ENCODE data around the gene BAK1. TPM values are rescaled to one million over a fixed set of nuclear protein-coding genes. Genes with fewer than 3 reads are reported as not detected.
"Not testable (repeated sequence)": the region's sequence is repeated elsewhere in the genome, so short reads cannot be mapped to it uniquely, and the experiment has no call there.

The BAK1 gene
- total and polyA plus RNA-seq, 4 experiments from 2014 or later, result 26.2 to 41.6 (median 27.6) TPM

- H3K9me3 ChIP-seq (ENCODE audit: control insufficient read depth in 1 of 2, low read length in 2 of 2); H3K4me1 ChIP-seq (ENCODE audit: insufficient read depth, low read length); H3K4me3 ChIP-seq (ENCODE audit: low read length in 2 of 2); H3K4me3 Mint-ChIP-seq; H3K9me3 Mint-ChIP-seq; CTCF ChIA-PET (ENCODE audit: partially characterized antibody); H3K27ac ChIP-seq (ENCODE audit: low read depth, low read length); H3K27me3 ChIP-seq (ENCODE audit: insufficient read depth, low read length); DNase-seq; H3K36me3 ChIP-seq (ENCODE audit: insufficient read depth, low read length); H3K27me3 Mint-ChIP-seq; intact Hi-C loops (cut with micrococcal nuclease); H3K36me3 Mint-ChIP-seq; H3K27ac Mint-ChIP-seq: not testable (repeated sequence)
- POLR2A ChIA-PET (ENCODE audit: partially characterized antibody), result interaction anchor here (1.0 kb wide), 1 partner anchor 18 kb away, joined by 4 read pairs; no protein-coding TSS in a partner anchor
- peaks cover 6 to 14% (median 10%) of the 10 kb centered on the region in 4 donors for H3K4me1 Mint-ChIP-seq
Measured at GRCh38 chr6:33552883-33553282, 27.2 kb downstream of the BAK1 start.

GRCh38 chr6:33552252-33552651, 27.8 kb downstream of the BAK1 start:
- POLR2A ChIA-PET (ENCODE audit: partially characterized antibody), result interaction anchor here (1.0 kb wide), 1 partner anchor 19 kb away, joined by 4 read pairs; no protein-coding TSS in a partner anchor
- Mint-ChIP-seq H3K27ac (no peak overlapping the region), H3K36me3 (no peaks in the 10 kb centered on the region), H3K27me3 (no peaks in the 10 kb centered on the region), H3K9me3 (no peaks in the 10 kb centered on the region), H3K4me1 (peaks cover 11 to 19% (median 15%) of the 10 kb centered on the region in 4 donors), H3K4me3 (no peak overlapping the region)
- Histone ChIP-seq H3K9me3 (ENCODE audit: control insufficient read depth in 1 of 2, low read length in 2 of 2) (no peaks in the 10 kb centered on the region), H3K4me1 (ENCODE audit: insufficient read depth, low read length) (peaks cover 15% of the 10 kb centered on the region), H3K27me3 (ENCODE audit: insufficient read depth, low read length) (no peaks in the 10 kb centered on the region), H3K36me3 (ENCODE audit: insufficient read depth, low read length) (no peaks in the 10 kb centered on the region), H3K4me3 (ENCODE audit: low read length in 2 of 2) (no peak overlapping the region), H3K27ac (ENCODE audit: low read depth, low read length) (no peak overlapping the region)
- CTCF ChIA-PET (ENCODE audit: partially characterized antibody), result no interaction called here
- intact Hi-C loops (cut with micrococcal nuclease), result no loop called here
- DNase-seq, result no peak

- H3K36me3 Mint-ChIP-seq, result no peaks in the 10 kb centered on the region
- no peak overlapping the region for H3K4me3 ChIP-seq (ENCODE audit: low read length in 2 of 2)
- H3K9me3 Mint-ChIP-seq, result no peaks in the 10 kb centered on the region
- DNase-seq, result no peak
- ChIA-PET POLR2A (ENCODE audit: partially characterized antibody) (no interaction called here), CTCF (ENCODE audit: partially characterized antibody) (no interaction called here)
- no peaks in the 10 kb centered on the region for H3K9me3 ChIP-seq (ENCODE audit: control insufficient read depth in 1 of 2, low read length in 2 of 2)
- peak overlapping the region in 1 of 7 donors; percentile 41 for H3K27ac Mint-ChIP-seq
- intact Hi-C loops (cut with micrococcal nuclease), result no loop called here
- H3K4me3 Mint-ChIP-seq, result no peak overlapping the region
- H3K36me3 ChIP-seq (ENCODE audit: insufficient read depth, low read length), result no peaks in the 10 kb centered on the region
- no peaks in the 10 kb centered on the region for H3K27me3 ChIP-seq (ENCODE audit: insufficient read depth, low read length)
- no peaks in the 10 kb centered on the region for H3K27me3 Mint-ChIP-seq
- H3K4me1 ChIP-seq (ENCODE audit: insufficient read depth, low read length), result peaks cover 16% of the 10 kb centered on the region
- H3K4me1 Mint-ChIP-seq, result peaks cover 11 to 22% (median 16%) of the 10 kb centered on the region in 4 donors
- no peak overlapping the region for H3K27ac ChIP-seq (ENCODE audit: low read depth, low read length)
Measured at GRCh38 chr6:33551538-33551937, 28.5 kb downstream of the BAK1 start.

- POLR2A ChIA-PET (ENCODE audit: partially characterized antibody), result interaction anchor here (1.8 kb wide), 1 partner anchor 30 kb away, joined by 4 read pairs; the partner anchor contains the start of gene BAK1
- H3K4me3 Mint-ChIP-seq, result no peak overlapping the region
- H3K27me3 ChIP-seq (ENCODE audit: insufficient read depth, low read length), result no peaks in the 10 kb centered on the region
- H3K4me1 Mint-ChIP-seq, result peaks cover 11 to 22% (median 16%) of the 10 kb centered on the region in 4 donors
- intact Hi-C loops (cut with micrococcal nuclease), result no loop called here
- CTCF ChIA-PET (ENCODE audit: partially characterized antibody), result interaction anchor here (0.8 kb wide), 1 partner anchor 150 kb away, joined by 3 read pairs; no protein-coding TSS in a partner anchor
- no peak overlapping the region for H3K27ac ChIP-seq (ENCODE audit: low read depth, low read length)
- H3K4me3 ChIP-seq (ENCODE audit: low read length in 2 of 2), result no peak overlapping the region
- no peak overlapping the region for H3K27ac Mint-ChIP-seq
- H3K36me3 ChIP-seq (ENCODE audit: insufficient read depth, low read length), result no peaks in the 10 kb centered on the region
- H3K9me3 ChIP-seq (ENCODE audit: control insufficient read depth in 1 of 2, low read length in 2 of 2), result no peaks in the 10 kb centered on the region
- H3K9me3 Mint-ChIP-seq, result no peaks in the 10 kb centered on the region
- no peaks in the 10 kb centered on the region for H3K36me3 Mint-ChIP-seq
- peaks cover 16% of the 10 kb centered on the region for H3K4me1 ChIP-seq (ENCODE audit: insufficient read depth, low read length)
- no peaks in the 10 kb centered on the region for H3K27me3 Mint-ChIP-seq
- no peak for DNase-seq
Measured at GRCh38 chr6:33549896-33550295, 30.2 kb downstream of the BAK1 start.

- Histone ChIP-seq H3K4me1 (ENCODE audit: insufficient read depth, low read length) (peaks cover 16% of the 10 kb centered on the region), H3K36me3 (ENCODE audit: insufficient read depth, low read length) (no peaks in the 10 kb centered on the region), H3K27ac (ENCODE audit: low read depth, low read length) (no peak overlapping the region), H3K4me3 (ENCODE audit: low read length in 2 of 2) (no peak overlapping the region), H3K27me3 (ENCODE audit: insufficient read depth, low read length) (no peaks in the 10 kb centered on the region), H3K9me3 (ENCODE audit: control insufficient read depth in 1 of 2, low read length in 2 of 2) (no peaks in the 10 kb centered on the region)
- Mint-ChIP-seq H3K27ac (peak overlapping the region in 4 of 7 donors; percentile 5 to 74 (median 62)), H3K9me3 (no peaks in the 10 kb centered on the region), H3K4me1 (peaks cover 11 to 22% (median 16%) of the 10 kb centered on the region in 4 donors), H3K36me3 (no peaks in the 10 kb centered on the region), H3K27me3 (no peaks in the 10 kb centered on the region), H3K4me3 (peak overlapping the region in 1 of 8 donors; percentile 14)
- POLR2A ChIA-PET (ENCODE audit: partially characterized antibody), result interaction anchor here (1.8 kb wide), 1 partner anchor 31 kb away, joined by 4 read pairs; the partner anchor contains the start of gene BAK1
- CTCF ChIA-PET (ENCODE audit: partially characterized antibody), result interaction anchor here (0.6 to 1.4 kb wide), 4 partner anchors 16 to 430 kb away, joined by 3 to 4 read pairs (median 3); no protein-coding TSS in a partner anchor
- no peak for DNase-seq
- intact Hi-C loops (cut with micrococcal nuclease), result no loop called here
Measured at GRCh38 chr6:33549196-33549595, 30.9 kb downstream of the BAK1 start.

GRCh38 chr6:33547499-33547898, 32.6 kb downstream of the BAK1 start:
- peak overlapping the region in 6 of 7 donors; percentile 71 to 93 (median 87) for H3K27ac Mint-ChIP-seq
- H3K27me3 Mint-ChIP-seq, result no peaks in the 10 kb centered on the region
- POLR2A ChIA-PET (ENCODE audit: partially characterized antibody), result interaction anchor here (1.6 to 1.8 kb wide), 4 partner anchors 14 to 575 kb away, joined by 4 to 8 read pairs (median 7); partner anchors contain the start of gene ZBTB9
- H3K4me1 Mint-ChIP-seq, result peaks cover 9 to 22% (median 16%) of the 10 kb centered on the region in 4 donors
- intact Hi-C loops (cut with micrococcal nuclease), result no loop called here
- Histone ChIP-seq H3K9me3 (ENCODE audit: control insufficient read depth in 1 of 2, low read length in 2 of 2) (no peaks in the 10 kb centered on the region), H3K27me3 (ENCODE audit: insufficient read depth, low read length) (no peaks in the 10 kb centered on the region), H3K4me1 (ENCODE audit: insufficient read depth, low read length) (peaks cover 16% of the 10 kb centered on the region), H3K27ac (ENCODE audit: low read depth, low read length) (no peak overlapping the region), H3K36me3 (ENCODE audit: insufficient read depth, low read length) (no peaks in the 10 kb centered on the region), H3K4me3 (ENCODE audit: low read length in 2 of 2) (no peak overlapping the region)
- H3K36me3 Mint-ChIP-seq, result no peaks in the 10 kb centered on the region
- H3K4me3 Mint-ChIP-seq, result peak overlapping the region in 2 of 8 donors; percentile 17 to 80
- H3K9me3 Mint-ChIP-seq, result no peaks in the 10 kb centered on the region
- CTCF ChIA-PET (ENCODE audit: partially characterized antibody), result interaction anchor here (1.0 to 1.4 kb wide), 6 partner anchors 14 to 196 kb away, joined by 3 to 4 read pairs (median 3); no protein-coding TSS in a partner anchor
- DNase-seq, result no peak

GRCh38 chr6:33546766-33547165, 33.3 kb downstream of the BAK1 start:
- no peaks in the 10 kb centered on the region for H3K27me3 ChIP-seq (ENCODE audit: insufficient read depth, low read length)
- Mint-ChIP-seq H3K36me3 (no peaks in the 10 kb centered on the region), H3K27me3 (no peaks in the 10 kb centered on the region), H3K9me3 (no peaks in the 10 kb centered on the region), H3K4me1 (peaks cover 9 to 22% (median 16%) of the 10 kb centered on the region in 4 donors), H3K27ac (peak overlapping the region in 1 of 7 donors; percentile 41), H3K4me3 (no peak overlapping the region)
- H3K4me3 ChIP-seq (ENCODE audit: low read length in 2 of 2), result no peak overlapping the region
- H3K4me1 ChIP-seq (ENCODE audit: insufficient read depth, low read length), result peaks cover 16% of the 10 kb centered on the region
- POLR2A ChIA-PET (ENCODE audit: partially characterized antibody), result no interaction called here
- no peak overlapping the region for H3K27ac ChIP-seq (ENCODE audit: low read depth, low read length)
- no peak for DNase-seq
- CTCF ChIA-PET (ENCODE audit: partially characterized antibody), result interaction anchor here (1.0 to 1.4 kb wide), 4 partner anchors 14 to 197 kb away, joined by 3 read pairs; no protein-coding TSS in a partner anchor
- intact Hi-C loops (cut with micrococcal nuclease), result no loop called here
- no peaks in the 10 kb centered on the region for H3K9me3 ChIP-seq (ENCODE audit: control insufficient read depth in 1 of 2, low read length in 2 of 2)
- H3K36me3 ChIP-seq (ENCODE audit: insufficient read depth, low read length), result no peaks in the 10 kb centered on the region

Measured in CD4-positive, alpha-beta memory T cell (primary cell).